Measurements from ENCODE around the gene BBIP1. TPM values are rescaled to one million over a fixed set of nuclear protein-coding genes. Genes with fewer than 3 reads are reported as not detected.

BBIP1 gene
- total RNA-seq, 1 donor from 2014 or later = 6.3 TPM

- H3K4me3 ChIP-seq (ENCODE audit: low read length in 3 of 3) = no peak overlapping the region
- no peaks in the 10 kb centered on the region for H3K9me3 ChIP-seq (ENCODE audit: control insufficient read depth in 3 of 3, low read length in 3 of 3)
- H3K27me3 ChIP-seq (ENCODE audit: control insufficient read depth in 3 of 3, insufficient read depth in 3 of 3, low read length in 3 of 3) = no peaks in the 10 kb centered on the region
- H3K36me3 ChIP-seq (ENCODE audit: control insufficient read depth in 3 of 3, insufficient read depth in 3 of 3, low read length in 3 of 3) = no peaks in the 10 kb centered on the region
- peaks cover 16 to 28% (median 23%) of the 10 kb centered on the region in 3 donors for H3K4me1 ChIP-seq (ENCODE audit: control insufficient read depth in 3 of 3, insufficient read depth in 3 of 3, low read length in 3 of 3)
- peak overlapping the region; percentile 75 for H3K27ac ChIP-seq (ENCODE audit: low read depth, low read length)
- no peak overlapping the region for H3K9ac ChIP-seq (ENCODE audit: low read depth in 1 of 3, low read length in 3 of 3)
These were observed 59.6 kb downstream of the BBIP1 start for GRCh38 chr10:110859206-110859972.

GRCh38 chr10:110858297-110858934 lies 60.6 kb downstream of the BBIP1 start:
- H3K4me3 ChIP-seq (ENCODE audit: low read length in 3 of 3) = no peak overlapping the region
- no peak overlapping the region for H3K27ac ChIP-seq (ENCODE audit: low read depth, low read length)
- no peaks in the 10 kb centered on the region for H3K27me3 ChIP-seq (ENCODE audit: control insufficient read depth in 3 of 3, insufficient read depth in 3 of 3, low read length in 3 of 3)
- H3K36me3 ChIP-seq (ENCODE audit: control insufficient read depth in 3 of 3, insufficient read depth in 3 of 3, low read length in 3 of 3) = no peaks in the 10 kb centered on the region
- H3K4me1 ChIP-seq (ENCODE audit: control insufficient read depth in 3 of 3, insufficient read depth in 3 of 3, low read length in 3 of 3) = peaks cover 16 to 25% (median 23%) of the 10 kb centered on the region in 3 donors
- no peak overlapping the region for H3K9ac ChIP-seq (ENCODE audit: low read depth in 1 of 3, low read length in 3 of 3)
- no peaks in the 10 kb centered on the region for H3K9me3 ChIP-seq (ENCODE audit: control insufficient read depth in 3 of 3, low read length in 3 of 3)

GRCh38 chr10:110857265-110858171 lies 61.5 kb downstream of the BBIP1 start:
- Histone ChIP-seq H3K36me3 (ENCODE audit: control insufficient read depth in 3 of 3, insufficient read depth in 3 of 3, low read length in 3 of 3) (no peaks in the 10 kb centered on the region), H3K27ac (ENCODE audit: low read depth, low read length) (no peak overlapping the region), H3K4me1 (ENCODE audit: control insufficient read depth in 3 of 3, insufficient read depth in 3 of 3, low read length in 3 of 3) (peaks cover 16 to 25% (median 23%) of the 10 kb centered on the region in 3 donors), H3K9ac (ENCODE audit: low read depth in 1 of 3, low read length in 3 of 3) (no peak overlapping the region), H3K9me3 (ENCODE audit: control insufficient read depth in 3 of 3, low read length in 3 of 3) (no peaks in the 10 kb centered on the region), H3K27me3 (ENCODE audit: control insufficient read depth in 3 of 3, insufficient read depth in 3 of 3, low read length in 3 of 3) (no peaks in the 10 kb centered on the region), H3K4me3 (ENCODE audit: low read length in 3 of 3) (no peak overlapping the region)

- no peak overlapping the region for H3K27ac ChIP-seq (ENCODE audit: low read depth, low read length)
- H3K27me3 ChIP-seq (ENCODE audit: control insufficient read depth in 3 of 3, insufficient read depth in 3 of 3, low read length in 3 of 3) = no peaks in the 10 kb centered on the region
- H3K4me3 ChIP-seq (ENCODE audit: low read length in 3 of 3) = no peak overlapping the region
- H3K9me3 ChIP-seq (ENCODE audit: control insufficient read depth in 3 of 3, low read length in 3 of 3) = no peaks in the 10 kb centered on the region
- peaks cover 0 to 5% (median 1%) of the 10 kb centered on the region in 3 donors for H3K4me1 ChIP-seq (ENCODE audit: control insufficient read depth in 3 of 3, insufficient read depth in 3 of 3, low read length in 3 of 3)
- no peaks in the 10 kb centered on the region for H3K36me3 ChIP-seq (ENCODE audit: control insufficient read depth in 3 of 3, insufficient read depth in 3 of 3, low read length in 3 of 3)
- no peak overlapping the region for H3K9ac ChIP-seq (ENCODE audit: low read depth in 1 of 3, low read length in 3 of 3)
These were observed 64.9 kb downstream of the BBIP1 start for GRCh38 chr10:110853921-110854605.

- H3K36me3 ChIP-seq (ENCODE audit: control insufficient read depth in 3 of 3, insufficient read depth in 3 of 3, low read length in 3 of 3) = no peaks in the 10 kb centered on the region
- H3K27ac ChIP-seq (ENCODE audit: low read depth, low read length) = no peak overlapping the region
- no peaks in the 10 kb centered on the region for H3K9me3 ChIP-seq (ENCODE audit: control insufficient read depth in 3 of 3, low read length in 3 of 3)
- no peak overlapping the region for H3K4me3 ChIP-seq (ENCODE audit: low read length in 3 of 3)
- H3K27me3 ChIP-seq (ENCODE audit: control insufficient read depth in 3 of 3, insufficient read depth in 3 of 3, low read length in 3 of 3) = no peaks in the 10 kb centered on the region
- H3K9ac ChIP-seq (ENCODE audit: low read depth in 1 of 3, low read length in 3 of 3) = no peak overlapping the region
- peaks cover 0 to 5% (median 0%) of the 10 kb centered on the region in 3 donors for H3K4me1 ChIP-seq (ENCODE audit: control insufficient read depth in 3 of 3, insufficient read depth in 3 of 3, low read length in 3 of 3)
These were observed 66.0 kb downstream of the BBIP1 start for GRCh38 chr10:110852947-110853346.

DNA sequence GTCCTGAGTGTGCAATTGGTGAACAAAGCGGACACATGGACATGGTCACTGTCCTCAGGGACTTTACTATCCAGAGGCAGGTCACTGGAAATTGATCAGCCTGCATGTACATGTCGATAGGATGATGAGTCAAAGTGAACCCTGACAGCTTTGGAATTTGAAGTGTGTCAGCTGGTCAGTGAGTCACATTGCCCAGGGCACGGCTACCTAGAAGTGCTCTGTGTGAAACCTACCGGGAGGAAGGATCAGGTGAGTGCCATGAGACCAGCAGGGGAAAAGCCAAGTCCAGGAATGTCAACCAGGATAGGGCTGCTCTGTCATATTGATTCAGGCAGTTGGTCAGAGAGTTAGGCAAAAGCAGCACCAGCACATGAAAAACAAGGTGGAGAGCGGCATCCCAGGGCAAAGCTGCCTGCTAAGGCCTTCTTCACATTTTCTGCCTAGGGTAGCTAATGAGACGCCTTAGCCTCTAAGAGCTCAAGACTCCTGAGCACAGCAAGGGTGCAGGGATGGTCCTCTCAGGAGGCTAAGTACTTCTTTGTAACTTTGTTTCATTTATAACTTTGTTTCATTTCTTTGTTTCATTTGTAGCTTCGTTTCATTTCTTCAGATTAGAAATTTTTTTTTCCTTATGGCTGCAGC lies 66.6 kb downstream of the BBIP1 start:
- Histone ChIP-seq H3K36me3 (ENCODE audit: control insufficient read depth in 3 of 3, insufficient read depth in 3 of 3, low read length in 3 of 3) (no peaks in the 10 kb centered on the region), H3K9ac (ENCODE audit: low read depth in 1 of 3, low read length in 3 of 3) (no peak overlapping the region), H3K27ac (ENCODE audit: low read depth, low read length) (no peak overlapping the region), H3K27me3 (ENCODE audit: control insufficient read depth in 3 of 3, insufficient read depth in 3 of 3, low read length in 3 of 3) (no peaks in the 10 kb centered on the region), H3K4me3 (ENCODE audit: low read length in 3 of 3) (no peak overlapping the region), H3K9me3 (ENCODE audit: control insufficient read depth in 3 of 3, low read length in 3 of 3) (no peaks in the 10 kb centered on the region), H3K4me1 (ENCODE audit: control insufficient read depth in 3 of 3, insufficient read depth in 3 of 3, low read length in 3 of 3) (peaks cover 0 to under 1% (median 0%) of the 10 kb centered on the region in 3 donors)

DNA sequence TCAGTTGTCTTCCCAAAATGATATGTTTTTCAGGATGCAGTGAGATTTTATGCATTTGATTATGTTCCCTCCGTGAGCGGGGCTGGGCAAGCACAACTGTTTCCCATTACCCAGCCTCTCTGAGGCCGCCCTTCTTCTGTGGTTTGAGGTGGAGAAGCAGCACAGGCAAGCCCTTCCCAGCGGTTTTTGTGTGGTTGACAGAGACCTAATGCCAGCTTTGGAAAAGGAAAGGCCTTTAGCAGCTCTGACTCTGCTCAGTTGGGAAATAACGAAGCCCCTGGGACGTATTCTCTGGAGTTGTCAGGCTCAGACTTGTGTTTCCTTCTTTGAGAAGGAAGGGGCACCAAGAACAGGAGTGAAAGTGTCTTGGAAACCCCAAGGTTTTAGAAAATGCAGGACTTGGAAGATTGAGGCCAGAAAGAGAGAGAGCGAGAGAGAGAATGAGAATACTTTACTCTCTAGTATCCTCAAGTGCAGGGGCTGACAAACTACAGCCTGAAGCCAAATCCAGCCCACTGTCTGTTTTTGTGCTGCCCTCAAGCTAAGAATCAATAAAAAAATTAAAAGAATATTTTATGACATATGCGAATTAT lies 67.9 kb downstream of the BBIP1 start:
- Histone ChIP-seq H3K36me3 (ENCODE audit: control insufficient read depth in 3 of 3, insufficient read depth in 3 of 3, low read length in 3 of 3) (no peaks in the 10 kb centered on the region), H3K27me3 (ENCODE audit: control insufficient read depth in 3 of 3, insufficient read depth in 3 of 3, low read length in 3 of 3) (no peaks in the 10 kb centered on the region), H3K9ac (ENCODE audit: low read depth in 1 of 3, low read length in 3 of 3) (no peak overlapping the region), H3K4me3 (ENCODE audit: low read length in 3 of 3) (no peak overlapping the region), H3K4me1 (ENCODE audit: control insufficient read depth in 3 of 3, insufficient read depth in 3 of 3, low read length in 3 of 3) (no peaks in the 10 kb centered on the region), H3K27ac (ENCODE audit: low read depth, low read length) (no peak overlapping the region), H3K9me3 (ENCODE audit: control insufficient read depth in 3 of 3, low read length in 3 of 3) (no peaks in the 10 kb centered on the region)

- Histone ChIP-seq H3K27me3 (ENCODE audit: control insufficient read depth in 3 of 3, insufficient read depth in 3 of 3, low read length in 3 of 3) (no peaks in the 10 kb centered on the region), H3K4me3 (ENCODE audit: low read length in 3 of 3) (no peak overlapping the region), H3K9me3 (ENCODE audit: control insufficient read depth in 3 of 3, low read length in 3 of 3) (no peaks in the 10 kb centered on the region), H3K36me3 (ENCODE audit: control insufficient read depth in 3 of 3, insufficient read depth in 3 of 3, low read length in 3 of 3) (no peaks in the 10 kb centered on the region), H3K9ac (ENCODE audit: low read depth in 1 of 3, low read length in 3 of 3) (no peak overlapping the region), H3K4me1 (ENCODE audit: control insufficient read depth in 3 of 3, insufficient read depth in 3 of 3, low read length in 3 of 3) (no peaks in the 10 kb centered on the region), H3K27ac (ENCODE audit: low read depth, low read length) (no peak overlapping the region)
These were observed 68.9 kb downstream of the BBIP1 start for GRCh38 chr10:110850099-110850498.
